GM10266 (cell line): ENCODE measurements around the gene AUTS2.
A peak's percentile ranks its signal among the peaks of the same experiment; 100 is the strongest.

ENCODE experiments used
- DNase-seq: peaks from one replicate; pipeline ENCODE4 v3.0.0; 2012; ENCODE audit errors: extremely low spot score
- CTCF ChIP-seq: IDR thresholded peaks from 2 replicates; pipeline ENCODE4 v1.5.1; 2012; ENCODE audit warnings: mild to moderate bottlenecking, low read depth; ENCODE audit not compliant: control insufficient read depth, insufficient read depth; ENCODE audit errors: missing control alignments

Gene AUTS2

GRCh38 chr7:69895446-69895845 is 297.2 kb downstream of the AUTS2 start:
- TF ChIP-seq CTCF: no peak
- DNase-seq: no peak

GRCh38 chr7:69896121-69896520 is 297.8 kb downstream of the AUTS2 start:
- DNase-seq: no peak

GRCh38 chr7:69898189-69898588 is 299.9 kb downstream of the AUTS2 start:
- peak; percentile 36 for DNase-seq

More at GRCh38 chr7:69896121-69896520, 297.8 kb downstream of the AUTS2 start:
- no peak for TF ChIP-seq CTCF

GRCh38 chr7:69903410-69903809 is 305.1 kb downstream of the AUTS2 start:
- TF ChIP-seq CTCF: no peak
- DNase-seq: no peak

More at GRCh38 chr7:69898189-69898588, 299.9 kb downstream of the AUTS2 start:
- TF ChIP-seq CTCF: no peak

GRCh38 chr7:69906283-69906995 is 308.2 kb downstream of the AUTS2 start:
- TF ChIP-seq CTCF: no peak
- peak; percentile 48 for DNase-seq

- TF ChIP-seq CTCF: no peak
- DNase-seq: no peak
Observed at GRCh38 chr7:69907720-69908119, 309.4 kb downstream of the AUTS2 start.

- no peak for TF ChIP-seq CTCF
- DNase-seq: no peak
Observed at GRCh38 chr7:69908454-69908853, 310.2 kb downstream of the AUTS2 start.
